ENCODE measurements around the gene GSTM1.
A peak's percentile ranks its signal among the peaks of the same experiment; 100 is the strongest.

GRCh38 chr1:109643385-109644230, 44.0 kb upstream of the GSTM1 start:
- TF ChIP-seq CTCF (IDR thresholded peaks at IDR 0.05) (peak; percentile 90 to 96 (median 92)), POLR2A (IDR thresholded peaks at IDR 0.05) (no peak)

All from esophagus squamous epithelium (tissue), 4 donors.